Brain microvascular endothelial cell (primary cell): ENCODE data around the gene PECR.

ENCODE experiments used
- DNase-seq: peaks from one replicate; pipeline ENCODE4 v3.0.0-alpha.2; 2020
- H3K27ac ChIP-seq: fragments of 250-450 bp; sonication (Bioruptor Pico); 2 replicates; pipeline ENCODE4 v1.5.1; 2020; ENCODE audit warnings: mild to moderate bottlenecking, moderate library complexity
- H3K27me3 ChIP-seq: fragments of 250-450 bp; sonication (Bioruptor Pico); replicated peaks from 2 replicates; pipeline ENCODE4 v1.5.1; 2020; ENCODE audit warnings: mild to moderate bottlenecking
- H3K36me3 ChIP-seq: fragments of 250-450 bp; sonication (Bioruptor Pico); replicated peaks from 2 replicates; pipeline ENCODE4 v1.5.1; 2020; ENCODE audit warnings: mild to moderate bottlenecking
- H3K4me3 ChIP-seq: 2 replicates; pipeline ENCODE4 v1.5.1; 2011; ENCODE audit warnings: low read depth, mild to moderate bottlenecking, control low read depth, low read length, moderate library complexity
- CTCF ChIP-seq: IDR thresholded peaks from 2 replicates; pipeline ENCODE4 v1.5.1; 2011; ENCODE audit warnings: low read depth, mild to moderate bottlenecking, moderate library complexity, low read length, control low read depth, inconsistent platforms; ENCODE audit errors: missing control alignments
- in situ Hi-C: cut with HindIII; loops from 2 replicates; pipeline ENCODE4 v1.10.0; 2017; ENCODE audit warnings: low sequenced_read_pairs, low pct_ligation_motif_present

Gene PECR

GRCh38 chr2:216008387-216008786 lies 73.2 kb downstream of the PECR start:
- H3K27ac ChIP-seq = no peak overlapping the region
- no peaks in the 10 kb centered on the region for H3K27me3 ChIP-seq
- H3K4me3 ChIP-seq = no peak overlapping the region
- H3K36me3 ChIP-seq = no peaks in the 10 kb centered on the region
- TF ChIP-seq CTCF = peak; percentile 20
- in situ Hi-C loops = no loop called here
- DNase-seq = no peak

- no peak overlapping the region for H3K27ac ChIP-seq
- peak; percentile 14 for TF ChIP-seq CTCF
- in situ Hi-C loops = no loop called here
- DNase-seq = peak; percentile 6
- no peak overlapping the region for H3K4me3 ChIP-seq
- no peaks in the 10 kb centered on the region for H3K36me3 ChIP-seq
- H3K27me3 ChIP-seq = no peaks in the 10 kb centered on the region
Measured at GRCh38 chr2:216006164-216006663, 75.4 kb downstream of the PECR start.

GRCh38 chr2:216004697-216005283 lies 76.8 kb downstream of the PECR start:
- Histone ChIP-seq H3K27me3 (no peaks in the 10 kb centered on the region), H3K4me3 (no peak overlapping the region), H3K27ac (no peak overlapping the region), H3K36me3 (no peaks in the 10 kb centered on the region)
- no peak for TF ChIP-seq CTCF
- no peak for DNase-seq
- in situ Hi-C loops = no loop called here

- Histone ChIP-seq H3K27me3 (no peaks in the 10 kb centered on the region), H3K4me3 (no peak overlapping the region), H3K36me3 (no peaks in the 10 kb centered on the region), H3K27ac (no peak overlapping the region)
- no peak for DNase-seq
- in situ Hi-C loops = no loop called here
- TF ChIP-seq CTCF = no peak
Measured at GRCh38 chr2:216003876-216004696, 77.5 kb downstream of the PECR start.

- no peaks in the 10 kb centered on the region for H3K36me3 ChIP-seq
- no peak for DNase-seq
- H3K27ac ChIP-seq = no peak overlapping the region
- TF ChIP-seq CTCF = no peak
- in situ Hi-C loops = no loop called here
- H3K4me3 ChIP-seq = no peak overlapping the region
- H3K27me3 ChIP-seq = no peaks in the 10 kb centered on the region
Measured at GRCh38 chr2:216002693-216003092, 78.9 kb downstream of the PECR start.
